ENCODE data around the gene FADS3.

FADS3 gene

GRCh38 chr11:61855939-61856680 is 35.2 kb downstream of the FADS3 start:
- Histone ChIP-seq H3K4me3 (ENCODE audit: low read length) (no peak overlapping the region), H3K36me3 (ENCODE audit: control insufficient read depth, insufficient read depth, low read length) (peaks cover 50% of the 10 kb centered on the region), H3K9me3 (ENCODE audit: control insufficient read depth, insufficient read depth, low read length) (no peaks in the 10 kb centered on the region), H3K27ac (ENCODE audit: low read length) (no peak overlapping the region), H3K4me1 (ENCODE audit: control insufficient read depth, insufficient read depth, low read length) (no peaks in the 10 kb centered on the region), H3K27me3 (ENCODE audit: control insufficient read depth, insufficient read depth, low read length) (no peaks in the 10 kb centered on the region)
- WGBS (ENCODE audit: insufficient coverage, insufficient read length) = no CpG with 5 or more reads among the region's 12 CpGs
- DNase-seq (ENCODE audit: low read depth, low spot score) = no peak

GRCh38 chr11:61854966-61855714 is 36.2 kb downstream of the FADS3 start:
- H3K27ac ChIP-seq (ENCODE audit: low read length) = no peak overlapping the region
- H3K27me3 ChIP-seq (ENCODE audit: control insufficient read depth, insufficient read depth, low read length) = no peaks in the 10 kb centered on the region
- H3K4me3 ChIP-seq (ENCODE audit: low read length) = no peak overlapping the region
- no peaks in the 10 kb centered on the region for H3K9me3 ChIP-seq (ENCODE audit: control insufficient read depth, insufficient read depth, low read length)
- H3K36me3 ChIP-seq (ENCODE audit: control insufficient read depth, insufficient read depth, low read length) = peaks cover 50% of the 10 kb centered on the region
- DNase-seq (ENCODE audit: low read depth, low spot score) = no peak
- no CpG with 5 or more reads among the region's 14 CpGs for WGBS (ENCODE audit: insufficient coverage, insufficient read length)
- H3K4me1 ChIP-seq (ENCODE audit: control insufficient read depth, insufficient read depth, low read length) = no peaks in the 10 kb centered on the region

GRCh38 chr11:61854206-61854895 is 37.0 kb downstream of the FADS3 start:
- no peaks in the 10 kb centered on the region for H3K27me3 ChIP-seq (ENCODE audit: control insufficient read depth, insufficient read depth, low read length)
- H3K36me3 ChIP-seq (ENCODE audit: control insufficient read depth, insufficient read depth, low read length) = peaks cover 48% of the 10 kb centered on the region
- no peak overlapping the region for H3K27ac ChIP-seq (ENCODE audit: low read length)
- H3K4me1 ChIP-seq (ENCODE audit: control insufficient read depth, insufficient read depth, low read length) = no peaks in the 10 kb centered on the region
- WGBS (ENCODE audit: insufficient coverage, insufficient read length) = no CpG with 5 or more reads among the region's 17 CpGs
- no peak for DNase-seq (ENCODE audit: low read depth, low spot score)
- H3K4me3 ChIP-seq (ENCODE audit: low read length) = no peak overlapping the region
- H3K9me3 ChIP-seq (ENCODE audit: control insufficient read depth, insufficient read depth, low read length) = no peaks in the 10 kb centered on the region

GRCh38 chr11:61853698-61854169 is 37.6 kb downstream of the FADS3 start:
- no peak for DNase-seq (ENCODE audit: low read depth, low spot score)
- Histone ChIP-seq H3K27me3 (ENCODE audit: control insufficient read depth, insufficient read depth, low read length) (no peaks in the 10 kb centered on the region), H3K36me3 (ENCODE audit: control insufficient read depth, insufficient read depth, low read length) (peaks cover 52% of the 10 kb centered on the region), H3K9me3 (ENCODE audit: control insufficient read depth, insufficient read depth, low read length) (no peaks in the 10 kb centered on the region), H3K4me3 (ENCODE audit: low read length) (no peak overlapping the region), H3K27ac (ENCODE audit: low read length) (no peak overlapping the region), H3K4me1 (ENCODE audit: control insufficient read depth, insufficient read depth, low read length) (no peaks in the 10 kb centered on the region)
- WGBS (ENCODE audit: insufficient coverage, insufficient read length) = no CpG with 5 or more reads among the region's 13 CpGs

GRCh38 chr11:61851900-61852295 is 39.4 kb downstream of the FADS3 start:
- no CpG with 5 or more reads among the region's 6 CpGs for WGBS (ENCODE audit: insufficient coverage, insufficient read length)
- peaks cover 58% of the 10 kb centered on the region for H3K36me3 ChIP-seq (ENCODE audit: control insufficient read depth, insufficient read depth, low read length)

GRCh38 chr11:61851113-61851899 is 40.0 kb downstream of the FADS3 start:
- no peaks in the 10 kb centered on the region for H3K27me3 ChIP-seq (ENCODE audit: control insufficient read depth, insufficient read depth, low read length)
- WGBS (ENCODE audit: insufficient coverage, insufficient read length) = no CpG with 5 or more reads among the region's 24 CpGs
- no peak for DNase-seq (ENCODE audit: low read depth, low spot score)
- H3K4me1 ChIP-seq (ENCODE audit: control insufficient read depth, insufficient read depth, low read length) = no peaks in the 10 kb centered on the region
- H3K27ac ChIP-seq (ENCODE audit: low read length) = no peak overlapping the region
- H3K9me3 ChIP-seq (ENCODE audit: control insufficient read depth, insufficient read depth, low read length) = no peaks in the 10 kb centered on the region
- peaks cover 58% of the 10 kb centered on the region for H3K36me3 ChIP-seq (ENCODE audit: control insufficient read depth, insufficient read depth, low read length)
- no peak overlapping the region for H3K4me3 ChIP-seq (ENCODE audit: low read length)

More at GRCh38 chr11:61851900-61852295, 39.4 kb downstream of the FADS3 start:
- DNase-seq (ENCODE audit: low read depth, low spot score) = no peak
- Histone ChIP-seq H3K4me1 (ENCODE audit: control insufficient read depth, insufficient read depth, low read length) (no peaks in the 10 kb centered on the region), H3K27me3 (ENCODE audit: control insufficient read depth, insufficient read depth, low read length) (no peaks in the 10 kb centered on the region), H3K27ac (ENCODE audit: low read length) (no peak overlapping the region), H3K9me3 (ENCODE audit: control insufficient read depth, insufficient read depth, low read length) (no peaks in the 10 kb centered on the region), H3K4me3 (ENCODE audit: low read length) (no peak overlapping the region)

GRCh38 chr11:61850687-61851086 is 40.7 kb downstream of the FADS3 start:
- Histone ChIP-seq H3K4me1 (ENCODE audit: control insufficient read depth, insufficient read depth, low read length) (no peaks in the 10 kb centered on the region), H3K9me3 (ENCODE audit: control insufficient read depth, insufficient read depth, low read length) (no peaks in the 10 kb centered on the region), H3K27me3 (ENCODE audit: control insufficient read depth, insufficient read depth, low read length) (no peaks in the 10 kb centered on the region), H3K36me3 (ENCODE audit: control insufficient read depth, insufficient read depth, low read length) (peaks cover 55% of the 10 kb centered on the region), H3K4me3 (ENCODE audit: low read length) (no peak overlapping the region), H3K27ac (ENCODE audit: low read length) (no peak overlapping the region)
- no CpG with 5 or more reads among the region's 7 CpGs for WGBS (ENCODE audit: insufficient coverage, insufficient read length)
- DNase-seq (ENCODE audit: low read depth, low spot score) = no peak

GRCh38 chr11:61848631-61849030 is 42.7 kb downstream of the FADS3 start:
- Histone ChIP-seq H3K9me3 (ENCODE audit: control insufficient read depth, insufficient read depth, low read length) (no peaks in the 10 kb centered on the region), H3K4me3 (ENCODE audit: low read length) (no peak overlapping the region), H3K4me1 (ENCODE audit: control insufficient read depth, insufficient read depth, low read length) (no peaks in the 10 kb centered on the region), H3K27me3 (ENCODE audit: control insufficient read depth, insufficient read depth, low read length) (no peaks in the 10 kb centered on the region), H3K36me3 (ENCODE audit: control insufficient read depth, insufficient read depth, low read length) (peaks cover 41% of the 10 kb centered on the region), H3K27ac (ENCODE audit: low read length) (no peak overlapping the region)
- no peak for DNase-seq (ENCODE audit: low read depth, low spot score)
- no CpG with 5 or more reads among the region's 9 CpGs for WGBS (ENCODE audit: insufficient coverage, insufficient read length)

GRCh38 chr11:61847914-61848581 is 43.3 kb downstream of the FADS3 start:
- H3K4me1 ChIP-seq (ENCODE audit: control insufficient read depth, insufficient read depth, low read length) = no peaks in the 10 kb centered on the region
- H3K36me3 ChIP-seq (ENCODE audit: control insufficient read depth, insufficient read depth, low read length) = peaks cover 41% of the 10 kb centered on the region
- H3K27ac ChIP-seq (ENCODE audit: low read length) = no peak overlapping the region
- no peak for DNase-seq (ENCODE audit: low read depth, low spot score)
- no peaks in the 10 kb centered on the region for H3K9me3 ChIP-seq (ENCODE audit: control insufficient read depth, insufficient read depth, low read length)
- H3K27me3 ChIP-seq (ENCODE audit: control insufficient read depth, insufficient read depth, low read length) = no peaks in the 10 kb centered on the region
- no CpG with 5 or more reads among the region's 18 CpGs for WGBS (ENCODE audit: insufficient coverage, insufficient read length)
- H3K4me3 ChIP-seq (ENCODE audit: low read length) = no peak overlapping the region

Data from iPS DF 6.9 (cell line).